Esophagus muscularis mucosa (tissue), 3 donors: Measurements from ENCODE around the gene IGFBP4.

Source experiments
- CTCF ChIP-seq, 3 experiments: fragments of 200-600 bp in 2 of 3; fragments of 450-650 bp in 1 of 3; sonication (generic) in 2 of 3; IDR thresholded peaks; one replicate each; pipeline ENCODE4 v1.5.1; 2017 to 2019; ENCODE audit warnings: antibody characterized with exemption in 3 of 3, mild to moderate bottlenecking in 2 of 3, moderate library complexity in 1 of 3
- POLR2A ChIP-seq: fragments of 450-650 bp; IDR thresholded peaks from one replicate; pipeline ENCODE4 v1.6.1; 2017; ENCODE audit warnings: antibody characterized with exemption, moderate library complexity, mild to moderate bottlenecking, low read depth
- POLR2AphosphoS5 ChIP-seq, 2 donors: sonication (generic); formaldehyde crosslinking; IDR thresholded peaks; one replicate each; pipeline ENCODE4 v1.6.1; 2017; ENCODE audit warnings: antibody characterized with exemption in 2 of 2

DNA sequence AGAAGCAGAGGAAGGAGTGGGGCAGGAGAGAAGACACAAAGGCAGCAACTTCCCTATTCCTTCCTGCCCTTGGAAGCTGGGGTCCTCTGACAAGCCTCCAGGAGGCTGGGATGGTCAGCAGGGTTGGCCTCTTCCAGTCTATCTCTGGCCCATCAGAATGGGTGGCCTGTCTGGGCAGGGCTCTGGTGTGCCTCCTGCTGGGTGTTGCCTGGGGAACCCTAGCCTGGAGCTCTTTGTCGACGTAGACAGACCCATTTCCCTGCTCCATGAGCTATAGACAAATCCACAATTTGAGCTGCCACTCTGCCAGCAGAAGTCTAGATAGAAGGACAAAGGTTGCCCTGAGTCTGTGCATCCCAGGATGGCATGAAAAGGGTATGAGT lies 11.4 kb downstream of the IGFBP4 start:
- TF ChIP-seq POLR2A (no peak), CTCF (IDR thresholded peaks at IDR 0.05) (no peak), POLR2AphosphoS5 (IDR thresholded peaks at IDR 0.05) (no peak)
